Measurements from ENCODE around the gene PTCD1.
A peak's percentile ranks its signal among the peaks of the same experiment; 100 is the strongest.
"Not testable (repeated sequence)": the region's sequence is repeated elsewhere in the genome, so short reads cannot be mapped to it uniquely, and the experiment has no call there.

PTCD1 gene

DNA sequence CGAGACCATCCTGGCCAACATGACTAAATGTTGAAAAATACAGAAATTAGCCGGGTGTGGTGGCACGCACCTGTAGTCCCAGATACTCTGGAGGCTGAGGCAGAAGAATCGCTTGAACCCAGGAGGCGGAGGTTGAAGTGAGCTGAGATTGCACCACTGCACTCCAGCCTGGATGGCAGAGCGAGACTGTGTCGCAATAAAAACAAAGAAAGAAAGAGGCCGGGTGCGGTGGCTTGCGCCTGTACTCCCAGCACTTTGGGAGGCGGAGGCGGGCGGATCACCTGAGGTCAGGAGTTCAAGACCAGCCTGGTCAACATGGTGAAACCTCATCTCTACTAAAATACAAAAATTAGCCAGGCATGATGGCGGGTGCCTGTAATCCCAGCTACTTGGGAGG is 51.4 kb downstream of the PTCD1 start:
- DNase-seq: not testable (repeated sequence)

DNA sequence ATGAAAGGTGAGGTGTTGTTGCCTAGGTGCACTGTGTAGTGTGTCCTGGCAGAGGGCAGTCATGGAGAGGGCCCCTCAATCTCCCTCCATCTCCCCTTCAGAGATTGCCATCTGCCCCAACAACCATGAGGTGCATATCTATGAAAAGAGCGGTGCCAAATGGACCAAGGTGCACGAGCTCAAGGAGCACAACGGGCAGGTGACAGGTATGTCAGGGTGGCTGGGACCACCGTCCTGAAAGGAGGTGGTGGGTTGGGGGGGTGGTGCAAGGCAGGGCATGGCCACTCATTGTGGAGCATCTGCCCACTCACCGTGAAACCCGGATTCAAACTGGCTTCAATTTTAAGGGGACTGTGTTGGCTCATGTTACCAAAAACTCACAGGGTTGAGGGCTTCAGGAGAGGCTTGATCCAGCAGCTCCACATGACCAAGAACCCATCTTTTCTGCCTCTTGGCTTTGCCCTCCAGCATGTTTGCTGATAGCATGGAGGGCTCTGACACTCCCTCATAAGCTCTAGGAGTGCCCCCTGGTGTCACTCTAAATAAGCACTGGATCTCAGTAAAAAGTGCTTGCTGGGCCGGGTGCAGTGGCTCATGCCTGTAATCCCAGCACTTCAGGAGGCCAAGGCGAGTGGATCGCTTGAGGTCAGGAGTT is 51.9 kb downstream of the PTCD1 start:
- no peak for DNase-seq

DNA sequence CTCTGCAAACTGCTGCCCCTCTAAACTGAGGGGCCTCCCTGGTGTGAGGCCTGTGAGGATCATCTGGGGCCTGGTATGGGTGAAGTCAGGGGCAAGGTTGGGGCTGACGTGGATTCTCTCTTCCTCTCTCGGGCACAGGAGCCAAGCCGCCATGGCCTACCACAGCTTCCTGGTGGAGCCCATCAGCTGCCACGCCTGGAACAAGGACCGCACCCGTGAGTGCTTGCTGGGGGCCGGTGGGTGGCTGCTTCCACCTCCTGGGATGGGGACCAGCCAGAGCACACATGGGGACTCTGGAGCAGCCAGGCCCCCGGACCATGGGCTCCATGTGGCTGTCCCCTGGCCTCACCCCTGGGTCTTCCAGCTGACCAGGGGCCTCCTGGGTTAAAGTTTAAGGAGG is 53.0 kb downstream of the PTCD1 start:
- no peak for DNase-seq

DNA sequence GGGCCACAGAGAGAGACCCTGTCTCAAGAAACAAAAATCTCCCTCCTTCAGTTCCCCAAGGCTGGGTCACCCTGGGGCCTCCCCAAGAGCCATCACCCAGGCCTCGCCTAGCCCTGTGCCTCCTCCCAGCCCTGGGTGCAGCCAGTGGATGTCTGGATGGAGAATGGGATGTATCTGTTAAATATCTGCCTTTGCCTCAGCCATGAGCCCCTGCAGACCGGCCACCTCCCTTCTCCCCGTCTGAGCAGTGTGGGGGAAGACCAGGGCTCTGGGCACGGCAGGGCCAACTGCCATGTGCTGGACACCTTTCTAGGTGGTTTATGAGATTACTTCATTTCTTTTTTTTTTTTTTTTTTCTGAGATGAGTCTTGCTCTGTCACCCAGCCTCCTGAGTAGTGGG is 54.1 kb downstream of the PTCD1 start:
- no peak for DNase-seq

DNA sequence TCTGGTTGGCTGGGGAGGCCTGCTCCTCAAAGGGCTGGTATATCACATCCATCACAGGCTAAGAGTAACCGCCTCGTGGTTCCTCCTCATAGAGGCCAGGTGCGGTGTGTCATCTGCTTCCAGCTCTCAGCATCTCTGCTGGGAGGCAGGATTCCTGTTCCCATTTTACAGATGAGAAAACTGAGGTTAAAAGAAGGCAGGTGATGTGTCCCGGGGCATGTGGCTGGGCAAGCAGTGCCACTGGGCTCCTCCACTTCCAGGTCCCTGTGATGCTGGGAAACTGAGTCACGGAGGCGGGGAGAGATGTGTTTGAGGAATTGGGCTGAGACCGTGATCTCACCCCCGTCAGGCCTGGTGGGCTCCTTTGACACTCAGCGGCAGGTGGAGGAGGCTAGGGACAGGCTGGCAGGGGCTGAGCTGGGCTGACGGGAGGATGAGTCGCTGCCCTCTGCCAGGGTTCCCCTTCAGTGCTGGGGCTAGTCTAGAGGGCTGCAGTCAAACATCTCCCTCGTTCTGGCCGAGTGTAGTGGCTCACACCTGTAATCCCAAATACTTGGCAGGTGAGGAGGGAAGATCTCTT is 54.7 kb downstream of the PTCD1 start:
- no peak for DNase-seq

DNA sequence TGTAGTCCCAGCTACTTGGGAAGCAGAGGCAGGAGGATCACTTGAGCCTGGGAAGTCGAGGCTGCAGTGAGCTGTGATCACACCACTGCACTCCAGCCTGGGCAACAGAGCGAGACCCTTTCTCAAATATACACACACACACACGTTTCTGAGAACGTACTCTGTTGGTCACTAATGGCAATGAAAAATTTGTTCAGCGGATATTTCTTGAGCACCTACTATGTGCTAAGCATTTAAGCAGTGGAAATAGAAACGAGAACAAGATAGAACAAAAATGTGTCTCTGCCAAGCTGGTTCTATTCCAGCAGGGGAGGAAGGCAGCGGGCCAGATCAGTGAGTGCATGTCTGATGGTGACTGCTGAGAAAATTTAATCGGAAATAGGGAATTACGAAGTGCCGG is 55.4 kb downstream of the PTCD1 start:
- no peak for DNase-seq

DNA sequence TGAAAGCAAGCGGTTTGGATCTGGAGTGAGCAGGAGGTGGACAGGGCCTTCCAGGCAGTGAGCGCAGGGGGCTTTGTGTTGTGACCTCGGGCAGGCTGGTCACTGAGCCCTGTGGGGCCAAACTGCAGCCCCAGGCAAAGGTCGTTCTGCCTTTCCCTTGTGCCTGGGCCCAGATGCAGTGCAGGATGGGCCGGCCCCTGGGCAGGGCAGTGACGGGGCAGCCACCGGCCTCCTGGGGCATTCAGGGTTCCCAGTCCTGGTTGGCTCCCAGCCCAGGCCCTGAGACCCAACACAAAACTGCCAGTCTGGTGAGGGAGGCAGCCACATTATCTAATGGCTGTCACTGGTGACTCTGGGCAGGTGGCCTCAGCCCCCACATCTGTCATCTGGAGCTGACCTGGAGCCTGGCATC is 56.9 kb downstream of the PTCD1 start:
- no peak for DNase-seq

DNA sequence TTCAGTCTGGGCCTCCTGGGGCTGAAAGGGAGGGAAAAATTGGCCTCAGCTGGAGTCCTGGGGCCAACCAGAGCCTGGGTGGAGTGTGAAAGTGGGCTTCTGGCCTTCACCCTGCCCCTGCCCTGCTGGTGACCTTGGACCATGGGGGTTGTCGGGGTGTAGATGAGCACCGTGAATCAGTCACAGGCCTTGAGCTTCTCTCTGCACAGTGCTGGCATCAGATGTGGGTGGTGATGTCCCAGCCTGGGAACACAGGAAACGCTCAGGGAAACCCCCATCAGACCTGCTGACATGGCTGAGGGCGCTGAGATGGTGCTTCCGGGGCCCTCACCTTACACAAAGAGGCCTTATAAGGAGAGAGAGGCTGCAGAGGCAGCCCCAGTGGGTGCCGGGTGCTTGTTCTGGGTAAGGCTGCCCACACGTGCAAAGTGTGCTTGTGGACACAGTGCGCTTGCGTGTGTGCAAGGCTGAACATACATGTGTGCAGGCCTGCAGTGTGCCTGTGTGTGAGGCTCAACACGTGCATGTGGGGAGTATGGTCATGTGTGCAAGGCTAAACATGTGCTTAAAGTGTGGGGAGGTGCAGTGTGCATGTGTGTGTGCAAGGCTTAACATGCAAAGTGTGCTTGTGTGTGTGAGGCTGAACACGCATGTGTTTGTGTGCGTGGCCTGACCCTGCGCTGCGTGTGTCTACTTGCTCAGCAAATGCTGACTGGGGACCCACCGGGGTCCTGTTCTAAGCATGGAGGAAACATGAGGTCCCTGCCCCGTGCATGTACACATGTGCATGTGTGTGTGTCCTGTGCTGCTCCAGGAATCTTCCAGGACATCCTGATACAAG is 57.6 kb downstream of the PTCD1 start:
- no peak for DNase-seq

DNA sequence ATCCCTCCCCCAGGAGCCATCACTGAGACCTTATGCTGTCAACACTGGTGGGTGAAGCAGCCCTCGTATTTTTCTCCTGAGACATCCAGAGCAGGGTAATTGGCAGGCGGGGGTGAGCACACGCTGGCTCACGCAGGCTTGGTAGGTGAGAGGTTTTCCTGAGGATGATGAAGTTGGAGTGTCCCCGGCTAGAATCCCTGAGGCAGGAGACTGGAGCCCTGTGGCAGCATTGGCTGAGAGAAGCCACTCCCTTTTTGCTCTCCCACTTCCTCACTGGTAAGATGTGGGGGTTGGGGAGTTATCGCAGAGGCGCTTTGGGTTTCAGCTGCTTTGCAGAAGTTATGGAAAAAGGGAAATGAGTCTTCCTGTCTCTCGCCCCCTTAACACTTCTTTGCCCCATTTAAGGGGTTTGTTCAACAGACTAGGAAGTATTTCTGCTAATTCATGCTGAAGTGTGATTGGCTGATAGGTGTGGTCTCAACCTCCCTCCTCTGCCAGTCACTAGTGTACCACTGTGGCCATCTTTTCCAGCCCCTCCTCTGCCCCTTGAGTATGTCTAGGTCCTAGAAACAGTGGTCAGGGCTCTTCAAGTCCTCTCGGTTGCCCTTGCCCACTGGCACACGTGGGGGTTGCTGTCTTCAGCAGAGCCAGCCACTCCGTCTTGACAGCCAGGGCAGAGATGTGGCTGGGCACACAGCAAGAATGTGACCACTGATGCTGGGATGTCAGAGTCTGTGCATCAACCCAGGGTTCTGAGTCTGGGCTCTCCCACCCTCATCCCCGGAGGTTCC is 58.4 kb downstream of the PTCD1 start:
- DNase-seq: no peak

DNA sequence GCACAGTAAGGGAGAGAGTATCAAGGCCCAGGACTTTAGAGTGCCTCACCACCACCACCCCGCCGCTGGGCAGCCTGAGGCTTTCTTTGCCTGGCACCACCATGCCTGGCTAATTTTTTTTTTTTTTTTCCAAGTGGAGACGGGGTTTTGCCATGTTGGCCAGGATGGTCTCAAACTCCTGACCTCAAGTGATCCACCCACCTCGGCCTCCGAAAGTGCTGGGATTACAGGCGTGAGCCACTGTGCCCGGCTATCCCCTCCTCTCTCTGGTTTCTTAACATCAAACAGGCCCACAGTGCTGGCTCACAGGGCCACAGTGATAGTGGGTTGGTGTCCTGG is 58.9 kb downstream of the PTCD1 start:
- DNase-seq: not testable (repeated sequence)

DNA sequence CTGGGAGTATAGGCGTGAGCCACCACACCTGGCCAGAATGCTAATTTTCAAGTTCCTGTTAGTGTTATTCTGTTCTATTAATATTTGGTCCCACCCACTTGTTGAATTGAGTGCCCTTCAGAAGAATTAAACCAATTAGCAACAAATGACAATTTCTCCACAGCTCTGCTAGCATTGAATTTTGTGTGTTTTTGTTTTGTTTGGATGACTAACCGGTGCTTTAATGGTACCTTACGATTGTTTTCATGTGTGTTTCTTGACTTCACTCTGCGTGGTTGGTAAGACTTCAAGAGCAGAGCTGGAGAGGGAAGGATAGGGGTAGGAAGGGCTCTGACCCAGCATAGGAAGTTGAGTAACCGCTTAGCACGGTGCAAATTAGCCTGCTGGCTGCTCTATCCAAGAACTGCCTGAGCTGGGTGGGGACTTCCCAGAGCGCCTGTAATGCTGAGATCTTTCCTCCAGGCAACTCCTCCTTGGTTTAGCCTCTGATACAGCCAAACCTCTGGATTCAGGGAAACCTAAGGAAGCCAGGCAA is 59.5 kb downstream of the PTCD1 start:
- DNase-seq: peak; percentile 52

DNA sequence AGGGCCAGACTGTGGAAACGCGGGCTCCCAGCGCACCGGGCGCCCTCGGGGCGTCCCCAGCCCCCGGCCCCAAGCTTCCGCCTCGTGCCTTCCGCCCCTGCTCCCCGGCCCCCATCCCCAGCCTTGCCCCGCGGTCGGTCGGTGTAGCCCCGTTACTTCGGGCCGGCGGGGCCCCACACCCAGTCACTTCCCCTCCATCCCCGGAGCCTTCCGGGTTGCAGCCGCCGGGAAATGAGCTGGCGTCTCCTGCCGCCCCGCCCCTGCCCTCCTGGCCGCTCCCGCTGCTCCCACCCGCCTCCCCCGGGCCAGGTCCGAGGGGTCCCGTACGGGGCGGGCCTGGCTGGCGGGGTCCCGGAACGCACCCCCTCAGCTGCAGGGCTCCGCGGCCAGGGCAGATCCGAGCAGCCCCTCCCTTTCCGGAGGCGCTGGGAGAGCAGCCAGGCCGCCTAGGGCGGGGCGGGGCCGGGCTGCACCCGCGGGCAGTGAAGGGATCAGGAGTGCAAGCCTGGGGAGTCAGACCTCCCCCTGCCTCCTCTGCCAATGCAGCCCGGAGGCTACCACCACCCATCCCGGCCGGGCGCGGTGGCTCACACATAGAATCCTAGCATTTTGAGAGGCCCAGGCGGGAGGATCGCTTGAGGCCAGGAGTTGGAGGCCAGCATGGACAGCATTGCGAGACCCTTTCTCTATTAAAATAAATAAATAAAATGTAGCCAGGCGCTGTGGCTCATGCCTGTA is 63.4 kb downstream of the PTCD1 start:
- peak; percentile 73 for DNase-seq

DNA sequence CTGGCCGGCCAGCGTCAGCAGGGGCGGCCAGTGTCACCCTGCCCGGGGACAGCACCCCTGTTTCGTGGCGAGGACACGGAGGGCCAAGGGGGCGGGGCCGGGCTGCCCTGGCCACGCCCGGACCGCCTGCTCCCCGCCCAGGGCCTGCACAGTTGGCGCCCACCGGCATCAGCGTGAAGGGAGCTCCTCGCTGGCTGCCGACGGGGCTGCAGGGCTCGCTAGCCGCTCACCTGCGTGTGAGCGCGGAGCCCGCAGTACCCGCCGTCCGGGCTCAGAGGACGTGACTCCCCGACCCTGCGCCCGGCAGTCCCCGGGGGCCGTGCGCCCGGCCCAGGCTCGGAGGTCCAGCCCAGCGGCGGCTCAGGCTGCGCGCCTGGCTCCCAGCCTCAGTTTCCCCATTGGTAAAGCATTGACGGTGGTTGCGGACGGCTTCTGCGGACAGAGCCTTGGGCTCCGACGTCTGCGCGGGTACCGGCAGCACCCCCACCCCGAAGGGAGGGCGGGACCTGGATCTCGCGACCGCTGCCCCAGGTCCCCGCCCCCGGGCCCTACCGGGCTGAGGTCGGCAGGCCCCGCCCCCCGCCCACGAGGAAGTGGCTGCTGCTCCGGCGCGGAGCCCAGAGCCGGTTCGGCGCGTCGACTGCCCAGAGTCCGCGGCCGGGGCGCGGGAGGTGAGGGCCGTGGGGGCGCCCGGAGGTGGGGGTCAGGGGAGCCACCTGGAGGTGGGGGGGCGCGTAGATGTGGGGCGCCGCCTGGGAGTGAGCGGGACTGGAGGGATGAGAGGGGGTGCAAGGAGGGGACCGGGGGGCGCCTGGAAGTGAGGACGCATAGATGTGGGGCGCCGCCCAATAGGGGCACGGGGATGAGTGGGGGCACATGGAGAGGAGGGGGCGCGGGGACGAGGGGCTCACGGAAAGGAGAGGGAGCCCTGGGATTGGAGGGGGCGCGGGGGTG is 64.2 kb downstream of the PTCD1 start, which contains the start of gene ARPC1B:
ARPC1B (plus strand) TSS at position 620 of the 954 bp plus-strand sequence. CDS start 10,985 bp downstream, outside the sequence.
- DNase-seq: peak; percentile 90

DNA sequence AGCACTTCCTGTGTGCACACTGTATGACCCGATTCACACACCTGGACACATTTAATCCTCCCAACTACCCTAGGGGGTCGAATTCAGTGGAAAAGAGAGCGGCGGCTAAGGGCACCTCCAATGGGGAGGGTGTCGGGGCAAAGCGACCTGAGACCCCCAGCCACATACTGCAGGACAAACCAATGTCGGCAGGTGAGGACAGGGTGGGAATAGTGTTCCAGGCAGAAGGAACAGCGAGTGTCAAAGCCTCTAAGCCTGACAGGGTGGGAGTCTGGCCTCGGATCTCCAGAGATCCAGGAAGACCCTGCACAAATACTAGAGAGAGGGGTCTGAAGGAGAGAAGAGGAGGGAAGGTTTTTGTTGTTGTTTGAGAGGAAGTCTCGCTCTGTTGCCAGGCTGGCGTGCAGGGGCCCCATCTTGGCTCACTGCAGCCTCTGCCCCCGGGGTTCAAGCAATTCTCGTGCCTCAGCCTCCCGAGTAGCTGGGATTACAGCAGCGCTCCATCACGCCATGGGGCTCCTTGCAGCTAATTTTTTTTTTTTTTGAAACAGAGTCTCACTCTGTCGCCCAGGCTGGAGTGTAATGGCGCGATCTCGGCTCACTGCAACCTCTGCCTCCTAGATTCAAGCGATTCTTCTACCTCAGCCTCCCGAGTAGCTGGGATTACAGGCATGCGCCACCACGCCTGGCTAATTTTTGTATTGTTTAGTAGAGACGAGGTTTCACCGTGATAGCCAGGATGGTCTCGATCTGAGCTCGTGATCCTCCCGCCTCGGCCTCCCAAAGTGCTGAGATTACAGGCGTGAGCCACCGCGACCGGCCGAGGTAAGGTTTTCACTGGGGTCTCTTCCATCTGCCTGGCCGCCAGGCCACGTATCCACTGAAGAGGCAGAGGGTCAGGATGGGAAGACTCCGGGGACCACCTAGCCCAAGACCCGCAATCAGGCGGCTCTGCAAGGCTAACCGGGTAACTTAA is 65.2 kb downstream of the PTCD1 start:
- DNase-seq: no peak

DNA sequence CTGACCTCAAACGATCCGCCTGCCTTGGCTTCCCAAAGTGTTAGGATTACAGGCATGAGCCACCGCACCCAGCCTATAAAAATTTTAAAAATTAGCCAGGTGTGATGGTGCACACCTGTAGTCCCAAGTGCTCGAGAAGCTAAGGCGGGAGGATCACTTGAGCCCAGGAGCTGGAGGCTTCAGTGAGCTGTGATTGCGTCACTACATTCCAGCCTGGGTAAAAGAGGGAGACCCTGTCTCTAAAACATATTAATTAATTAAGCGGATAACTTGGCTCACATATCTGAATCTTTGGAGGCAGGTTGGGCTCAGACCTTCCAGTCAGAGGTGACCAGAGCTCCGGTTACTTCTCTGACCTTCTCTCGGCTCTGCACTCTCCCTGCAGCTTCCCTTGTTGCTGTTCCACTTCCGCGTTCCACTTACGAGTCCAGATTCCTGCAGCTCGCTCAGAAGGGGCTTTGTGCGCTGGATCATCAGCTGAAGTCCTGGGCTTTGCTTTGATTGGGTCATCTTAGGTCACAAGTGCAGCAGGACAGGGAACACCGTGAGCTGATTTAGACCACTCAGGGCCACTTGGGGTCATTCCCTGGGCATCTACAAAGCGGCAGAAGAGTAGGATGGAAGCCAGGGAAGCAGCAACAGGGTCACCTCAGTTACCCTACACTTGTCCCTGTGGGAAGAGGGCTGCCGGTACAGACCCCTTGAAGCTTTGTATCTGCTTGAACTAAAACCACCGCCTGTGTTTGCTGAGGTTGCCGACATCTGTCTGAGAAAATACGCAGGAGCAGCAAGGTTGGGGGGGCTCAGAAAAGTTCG is 66.1 kb downstream of the PTCD1 start:
- no peak for DNase-seq

DNA sequence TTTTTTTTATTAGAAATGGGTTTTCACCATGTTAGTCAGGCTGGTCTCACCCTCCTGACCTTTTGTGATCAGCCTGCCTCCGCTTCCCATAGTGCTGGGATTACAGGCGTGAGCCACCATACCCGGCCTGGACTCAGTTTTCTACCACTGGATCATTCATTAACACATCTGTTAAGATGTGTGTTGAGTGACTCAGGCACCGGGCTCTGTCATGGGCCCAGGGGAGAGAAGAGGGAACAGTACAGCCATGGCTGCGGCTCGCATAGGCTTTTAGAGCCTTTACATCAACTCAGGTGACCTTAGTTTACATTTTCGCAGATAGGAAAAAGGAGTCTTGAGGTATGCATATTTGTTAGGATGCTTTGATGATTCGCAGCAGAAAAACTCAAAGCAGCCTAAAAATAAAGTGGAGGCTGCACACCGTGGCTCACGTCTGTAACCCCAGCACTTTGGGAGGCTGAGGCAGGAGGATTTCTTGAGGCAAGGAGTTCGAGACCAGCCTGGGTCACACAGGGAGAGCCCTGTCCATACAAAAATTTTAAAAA is 67.2 kb downstream of the PTCD1 start:
- no peak for DNase-seq

DNA sequence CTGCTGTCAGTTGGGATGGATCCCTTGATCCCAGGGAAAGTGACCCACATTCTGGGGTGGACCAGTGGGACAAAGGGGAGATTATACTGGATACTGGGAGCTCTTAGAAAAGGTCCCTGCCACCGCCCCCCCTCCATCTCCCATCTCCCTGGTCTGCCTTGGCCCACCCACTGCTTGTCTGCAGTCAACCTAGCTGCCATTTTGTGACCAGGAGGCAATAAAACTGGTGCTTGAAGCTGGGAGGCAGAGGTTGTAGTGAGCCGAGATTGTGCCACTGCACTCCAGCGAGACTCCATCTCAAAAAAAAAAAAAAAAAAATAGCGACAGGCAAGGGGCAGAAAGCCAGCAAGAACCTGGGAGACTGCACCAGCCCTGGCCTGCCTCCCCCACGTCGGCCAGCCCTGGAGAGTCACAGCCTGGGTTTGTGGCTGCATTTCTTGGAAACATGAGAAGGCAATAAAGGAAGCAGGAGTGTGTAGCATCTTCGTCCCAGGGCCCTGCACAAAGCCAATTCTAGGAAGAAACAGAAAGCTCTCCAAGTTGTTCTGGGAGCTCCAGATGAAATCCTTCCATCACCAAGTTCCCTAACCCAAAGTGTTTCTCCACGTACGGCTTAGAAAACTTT is 68.7 kb downstream of the PTCD1 start:
- DNase-seq: no peak

DNA sequence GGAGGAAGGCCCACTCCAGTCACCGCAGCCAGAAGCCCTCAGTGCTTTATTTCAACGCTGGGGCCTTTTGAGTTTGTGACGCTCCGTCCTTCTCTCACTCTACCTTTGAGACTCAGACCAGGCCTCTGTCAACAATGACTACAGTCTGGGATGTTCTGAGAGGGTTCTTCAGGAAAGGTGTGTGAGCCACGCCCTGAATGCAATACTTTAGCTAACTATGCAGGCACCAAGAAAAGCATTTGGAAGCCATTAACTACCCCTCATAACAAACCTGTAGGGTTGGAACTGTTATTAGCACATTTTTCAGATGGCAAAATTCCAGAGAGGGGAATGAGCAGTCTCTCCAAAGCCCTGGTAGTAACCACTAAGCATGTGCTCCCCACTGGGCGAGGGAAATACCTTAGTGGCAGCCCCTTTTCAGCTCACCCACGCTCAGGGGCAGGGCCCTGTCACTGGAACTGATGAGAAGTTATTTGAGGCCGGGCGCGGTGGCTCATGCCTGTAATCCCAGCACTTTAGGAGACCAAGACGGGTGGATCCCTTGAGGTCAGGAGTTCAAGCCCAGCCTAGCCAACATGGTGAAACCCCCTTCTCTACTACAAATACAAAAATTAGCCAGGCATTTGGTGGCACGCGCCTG is 69.7 kb downstream of the PTCD1 start:
- DNase-seq: no peak

Measured in 8988T (cell line).